Subcutaneous adipose tissue (tissue), 4 donors: ENCODE results near the gene CHCHD3. TPM values are rescaled to one million over a fixed set of nuclear protein-coding genes. Genes with fewer than 3 reads are reported as not detected.

Experiments
- total RNA-seq, 4 donors: library from RNA; depleted of rRNA; stranded (reverse); fragments of >200 nt; gene quantifications; one replicate each; pipeline ENCODE4 v1.1.0, GENCODE V29; 2016
- TF ChIP-seq, protein P1 (sequence below): fragments of 450-650 bp; IDR thresholded peaks from one replicate; pipeline ENCODE4 v1.5.1; 2016; ENCODE audit warnings: low read depth, mild to moderate bottlenecking, control low read depth, antibody characterized with exemption, moderate library complexity

The CHCHD3 gene
- total RNA-seq, 4 donors from 2014 or later, result 44.9 to 69.7 (median 55.8) TPM

- TF ChIP-seq, protein P1, sequence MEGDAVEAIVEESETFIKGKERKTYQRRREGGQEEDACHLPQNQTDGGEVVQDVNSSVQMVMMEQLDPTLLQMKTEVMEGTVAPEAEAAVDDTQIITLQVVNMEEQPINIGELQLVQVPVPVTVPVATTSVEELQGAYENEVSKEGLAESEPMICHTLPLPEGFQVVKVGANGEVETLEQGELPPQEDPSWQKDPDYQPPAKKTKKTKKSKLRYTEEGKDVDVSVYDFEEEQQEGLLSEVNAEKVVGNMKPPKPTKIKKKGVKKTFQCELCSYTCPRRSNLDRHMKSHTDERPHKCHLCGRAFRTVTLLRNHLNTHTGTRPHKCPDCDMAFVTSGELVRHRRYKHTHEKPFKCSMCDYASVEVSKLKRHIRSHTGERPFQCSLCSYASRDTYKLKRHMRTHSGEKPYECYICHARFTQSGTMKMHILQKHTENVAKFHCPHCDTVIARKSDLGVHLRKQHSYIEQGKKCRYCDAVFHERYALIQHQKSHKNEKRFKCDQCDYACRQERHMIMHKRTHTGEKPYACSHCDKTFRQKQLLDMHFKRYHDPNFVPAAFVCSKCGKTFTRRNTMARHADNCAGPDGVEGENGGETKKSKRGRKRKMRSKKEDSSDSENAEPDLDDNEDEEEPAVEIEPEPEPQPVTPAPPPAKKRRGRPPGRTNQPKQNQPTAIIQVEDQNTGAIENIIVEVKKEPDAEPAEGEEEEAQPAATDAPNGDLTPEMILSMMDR, result no peak
Measured at GRCh38 chr7:132858760-132859159, 223.1 kb downstream of the CHCHD3 start.

- TF ChIP-seq, protein P1, result no peak
Measured at GRCh38 chr7:132858251-132858650, 223.6 kb downstream of the CHCHD3 start.

- TF ChIP-seq, protein P1, result no peak
Measured at GRCh38 chr7:132857703-132858102, 224.2 kb downstream of the CHCHD3 start.

- TF ChIP-seq, protein P1, result no peak
Measured at GRCh38 chr7:132857031-132857430, 224.9 kb downstream of the CHCHD3 start.

DNA sequence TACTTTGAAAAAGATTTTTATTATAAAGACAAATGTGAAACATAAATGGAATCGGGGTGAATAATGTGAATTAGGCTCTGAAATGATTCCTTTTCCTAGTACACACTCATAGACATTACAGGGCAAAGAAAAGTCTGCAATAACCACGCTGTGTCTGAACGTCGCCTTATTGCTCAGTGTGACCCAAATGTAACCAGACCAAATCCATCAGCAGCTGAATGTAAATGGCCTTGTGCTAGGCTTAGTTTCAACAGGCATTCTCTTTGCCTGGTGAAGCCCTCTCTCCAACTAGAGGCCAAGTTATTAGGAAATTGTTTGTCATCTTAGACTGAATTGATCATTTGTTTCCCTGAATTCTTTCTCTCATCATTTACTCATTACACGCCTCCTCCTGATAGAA, 225.5 kb downstream of the CHCHD3 start:
- TF ChIP-seq, protein P1, result no peak

- TF ChIP-seq, protein P1, result no peak
Measured at GRCh38 chr7:132855901-132856300, 226.0 kb downstream of the CHCHD3 start.

DNA sequence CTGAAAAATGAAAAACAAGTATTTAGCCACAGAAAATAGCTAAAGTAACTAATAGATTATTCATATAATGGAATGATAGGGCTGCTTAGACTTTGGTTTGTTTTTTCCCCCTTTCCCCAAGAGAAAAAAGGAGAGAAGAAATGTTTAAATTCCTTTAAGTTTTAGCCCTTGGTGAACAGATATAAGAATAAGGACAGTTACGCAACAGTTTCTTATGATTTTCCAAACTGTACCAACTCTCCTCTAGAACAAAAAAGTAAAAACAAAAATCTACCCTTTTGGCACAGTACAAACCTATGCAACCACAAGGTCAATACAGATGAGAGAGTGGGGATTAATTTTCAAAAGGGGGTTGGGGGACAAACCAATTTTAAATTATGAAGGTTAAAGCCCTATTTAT, 227.7 kb downstream of the CHCHD3 start:
- TF ChIP-seq, protein P1, result no peak
